Measurements from ENCODE around the gene JARID2. TPM values are rescaled to one million over a fixed set of nuclear protein-coding genes. Genes with fewer than 3 reads are reported as not detected.

The JARID2 gene
- total and polyA plus RNA-seq, 2 of the 4 experiments (the other 2 are of a cell fraction) = 9.6 to 12.9 TPM

DNA sequence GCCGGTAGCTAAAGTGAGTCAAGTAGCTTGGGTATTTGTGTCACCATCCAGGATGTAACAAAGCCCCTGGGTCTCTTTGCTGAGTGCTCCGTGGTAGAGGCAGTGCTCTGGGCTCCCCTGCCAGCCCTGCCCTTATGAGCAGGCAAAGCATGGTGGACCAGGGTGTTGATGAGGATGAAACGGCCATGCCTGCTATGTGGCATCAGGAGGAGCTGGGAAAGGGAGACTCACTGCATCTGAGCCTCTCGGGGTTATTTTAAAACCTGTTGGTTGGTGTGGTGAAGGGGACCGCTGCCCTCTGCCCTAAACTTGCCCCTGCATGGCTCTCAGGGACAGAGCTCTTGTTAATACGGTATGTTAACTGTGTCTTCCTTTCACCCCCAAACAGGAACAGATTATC, 273.8 kb downstream of the JARID2 start:
- Histone ChIP-seq H3K9ac (ENCODE audit: low read depth, low read length) (no peak overlapping the region), H3K4me3 (ENCODE audit: insufficient read depth, low read depth, low read length) (no peak overlapping the region), H3K27ac (ENCODE audit: insufficient read depth, low read length) (no peak overlapping the region), H2BK20ac (ENCODE audit: low read depth, low read length) (no peak overlapping the region), H3K4me1 (ENCODE audit: control insufficient read depth, insufficient read depth, low read length) (no peaks in the 10 kb centered on the region), H3K14ac (replicated peaks; ENCODE audit: low read depth, low read length) (no peak overlapping the region), H3K56ac (ENCODE audit: extremely low read depth, insufficient read depth, low read length) (no peak overlapping the region), H3K79me1 (ENCODE audit: low read depth in 1 of 2, low read length in 2 of 2) (peaks cover 5 to 19% of the 10 kb centered on the region in 2 experiments; a peak in 3 of 4 replicates), H2AFZ (replicated peaks; ENCODE audit: low read length, poor library complexity) (no peak overlapping the region), H3K4ac (ENCODE audit: low read depth, low read length) (no peak overlapping the region), H3K4me2 (ENCODE audit: low read depth, low read length) (no peak overlapping the region), H2BK5ac (ENCODE audit: low read depth, low read length, poor library complexity, severe bottlenecking) (no peak overlapping the region), H3K18ac (ENCODE audit: low read depth, low read length) (no peak overlapping the region), H4K8ac (ENCODE audit: low read depth in 2 of 2, low read length in 2 of 2) (no peak overlapping the region), H3K9me1 (ENCODE audit: insufficient read depth, low read length) (peaks cover 5% of the 10 kb centered on the region), H2BK15ac (ENCODE audit: low read depth, low read length) (no peak overlapping the region), H3K36me3 (ENCODE audit: control insufficient read depth, insufficient read depth, low read length) (peaks cover 70% of the 10 kb centered on the region), H4K20me1 (ENCODE audit: insufficient read depth, low read length) (peaks cover 3% of the 10 kb centered on the region), H2AK9ac (replicated peaks; ENCODE audit: low read depth, low read length, poor library complexity) (peak overlapping the region; percentile 3), H4K5ac (ENCODE audit: low read depth, low read length) (no peak overlapping the region), H2AK5ac (ENCODE audit: low read depth, low read length) (no peak overlapping the region), H3K23ac (ENCODE audit: low read depth, low read length) (no peak overlapping the region), H2BK120ac (ENCODE audit: low read depth, low read length) (no peak overlapping the region), H3K9me3 (ENCODE audit: control insufficient read depth, insufficient read depth, low read length) (no peaks in the 10 kb centered on the region), H4K91ac (ENCODE audit: insufficient read depth, low read depth, low read length) (no peak overlapping the region), H3K27me3 (ENCODE audit: control insufficient read depth, insufficient read depth, low read length) (no peaks in the 10 kb centered on the region)
- TF ChIP-seq RCOR1 (IDR thresholded peaks at IDR 0.05; ENCODE audit: insufficient replicate concordance, low read length) (no peak), MAFK (IDR thresholded peaks at IDR 0.05; ENCODE audit: low read depth, low read length) (no peak), ELK1 (IDR thresholded peaks at IDR 0.05; ENCODE audit: borderline replicate concordance, low read depth, low read length) (no peak), CEBPB (IDR thresholded peaks at IDR 0.05; ENCODE audit: low read depth, low read length) (no peak), MAZ (IDR thresholded peaks at IDR 0.05; ENCODE audit: borderline replicate concordance, low read depth, low read length) (no peak), CHD1 (IDR thresholded peaks at IDR 0.05; ENCODE audit: low read depth, low read length) (no peak), RAD21 (IDR thresholded peaks at IDR 0.05; ENCODE audit: low read length) (no peak), FOS (IDR thresholded peaks at IDR 0.05; ENCODE audit: low read depth, low read length) (no peak), BHLHE40 (IDR thresholded peaks at IDR 0.05; ENCODE audit: low read depth, low read length) (no peak)
- TF ChIP-seq, protein P1, sequence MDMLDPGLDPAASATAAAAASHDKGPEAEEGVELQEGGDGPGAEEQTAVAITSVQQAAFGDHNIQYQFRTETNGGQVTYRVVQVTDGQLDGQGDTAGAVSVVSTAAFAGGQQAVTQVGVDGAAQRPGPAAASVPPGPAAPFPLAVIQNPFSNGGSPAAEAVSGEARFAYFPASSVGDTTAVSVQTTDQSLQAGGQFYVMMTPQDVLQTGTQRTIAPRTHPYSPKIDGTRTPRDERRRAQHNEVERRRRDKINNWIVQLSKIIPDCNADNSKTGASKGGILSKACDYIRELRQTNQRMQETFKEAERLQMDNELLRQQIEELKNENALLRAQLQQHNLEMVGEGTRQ (IDR thresholded peaks at IDR 0.05; ENCODE audit: low read depth, low read length) = no peak
- POLR2A ChIA-PET (ENCODE audit: unreplicated experiment) = no interaction called here
- ATAC-seq (ENCODE audit: low read depth) (no peak), DNase-seq (no peak)
- dilution Hi-C loops (cut with HindIII; ENCODE audit: low sequenced_read_pairs, unreplicated experiment) (no loop called here), intact Hi-C loops (cut with micrococcal nuclease) (no loop called here), in situ Hi-C loops (cut with MboI; ENCODE audit: low sequenced_read_pairs) (no loop called here)
- BruUV-seq (replicated peaks) = no TSS peak
- CTCF ChIA-PET = no interaction called here
- 85% methylated on average over 2 of the region's 6 CpGs; no CpG with 5 or more reads in 1 of the 2 experiments for WGBS, 2 experiments (ENCODE audit: extremely low coverage in 2 of 2, insufficient read length in 1 of 2)
